ENCODE data around the gene SEL1L3.

SEL1L3 gene

GRCh38 chr4:25786497-25787065, 76.2 kb downstream of the SEL1L3 start:
- DNase-seq, result no peak

GRCh38 chr4:25783943-25784342, 78.8 kb downstream of the SEL1L3 start:
- no peak for DNase-seq

GRCh38 chr4:25783126-25783525, 79.7 kb downstream of the SEL1L3 start:
- no peak for DNase-seq

GRCh38 chr4:25782482-25782881, 80.3 kb downstream of the SEL1L3 start:
- no peak for DNase-seq

GRCh38 chr4:25779021-25779420, 83.8 kb downstream of the SEL1L3 start:
- DNase-seq, result no peak

GRCh38 chr4:25776795-25777194, 86.0 kb downstream of the SEL1L3 start:
- DNase-seq, result no peak

- no peak for DNase-seq
These were observed 87.6 kb downstream of the SEL1L3 start for GRCh38 chr4:25775166-25775565.

- DNase-seq, result no peak
These were observed 89.4 kb downstream of the SEL1L3 start for GRCh38 chr4:25773358-25773757.

GRCh38 chr4:25771672-25772071, 91.1 kb downstream of the SEL1L3 start:
- no peak for DNase-seq

- no peak for DNase-seq
These were observed 91.9 kb downstream of the SEL1L3 start for GRCh38 chr4:25770847-25771246.

- no peak for DNase-seq
These were observed 93.5 kb downstream of the SEL1L3 start for GRCh38 chr4:25769251-25769650.

- DNase-seq, result no peak
These were observed 94.7 kb downstream of the SEL1L3 start for GRCh38 chr4:25767877-25768725.

- no peak for DNase-seq
These were observed 102.2 kb downstream of the SEL1L3 start for GRCh38 chr4:25760518-25761157.

GRCh38 chr4:25760048-25760447, 102.7 kb downstream of the SEL1L3 start:
- DNase-seq, result no peak

- DNase-seq, result no peak
These were observed 103.7 kb downstream of the SEL1L3 start for GRCh38 chr4:25759101-25759500.

GRCh38 chr4:25757452-25757851, 105.3 kb downstream of the SEL1L3 start:
- DNase-seq, result no peak

- no peak for DNase-seq
These were observed 106.3 kb downstream of the SEL1L3 start for GRCh38 chr4:25756503-25756902.

- DNase-seq, result no peak
These were observed 106.9 kb downstream of the SEL1L3 start for GRCh38 chr4:25755911-25756310.

GRCh38 chr4:25753239-25753638, 109.5 kb downstream of the SEL1L3 start:
- no peak for DNase-seq

- no peak for DNase-seq
These were observed 111.9 kb downstream of the SEL1L3 start for GRCh38 chr4:25750874-25751273.

GRCh38 chr4:25749150-25749794, 113.5 kb downstream of the SEL1L3 start:
- no peak for DNase-seq

- no peak for DNase-seq
These were observed 118.8 kb downstream of the SEL1L3 start for GRCh38 chr4:25743971-25744370.

GRCh38 chr4:25729564-25729963, 133.2 kb downstream of the SEL1L3 start:
- DNase-seq, result no peak

GRCh38 chr4:25728886-25729285, 133.9 kb downstream of the SEL1L3 start:
- no peak for DNase-seq

Measured in activated CD4-positive, alpha-beta T cell treated with anti-CD3 and anti-CD28 coated beads for 4 hours (primary cell).